ENCODE results near the gene P3H2.

Gene P3H2

GRCh38 chr3:189921770-189922169 is 198.9 kb downstream of the P3H2 start:
- TF ChIP-seq POLR2AphosphoS5 (IDR thresholded peaks at IDR 0.05; ENCODE audit: low read depth, low read length) (no peak), SIN3A (IDR thresholded peaks at IDR 0.05; ENCODE audit: borderline replicate concordance, insufficient read depth, low read length) (no peak), FOXP2 (optimal IDR thresholded peaks at IDR 0.05; ENCODE audit: borderline replicate concordance, extremely low read depth, extremely low read length, insufficient read depth) (no peak), TAF1 (IDR thresholded peaks at IDR 0.05; ENCODE audit: borderline replicate concordance, insufficient read depth, low read length) (no peak), REST (IDR thresholded peaks at IDR 0.05; ENCODE audit: insufficient read depth in 1 of 2, low read depth in 2 of 2, low read length in 2 of 2) (no peak)

GRCh38 chr3:189914799-189915198 is 205.9 kb downstream of the P3H2 start:
- TF ChIP-seq REST (IDR thresholded peaks at IDR 0.05; ENCODE audit: insufficient read depth in 1 of 2, low read depth in 2 of 2, low read length in 2 of 2) (no peak), POLR2AphosphoS5 (IDR thresholded peaks at IDR 0.05; ENCODE audit: low read depth, low read length) (no peak), SIN3A (IDR thresholded peaks at IDR 0.05; ENCODE audit: borderline replicate concordance, insufficient read depth, low read length) (no peak), FOXP2 (optimal IDR thresholded peaks at IDR 0.05; ENCODE audit: borderline replicate concordance, extremely low read depth, extremely low read length, insufficient read depth) (no peak), TAF1 (IDR thresholded peaks at IDR 0.05; ENCODE audit: borderline replicate concordance, insufficient read depth, low read length) (no peak)

- no peak for TF ChIP-seq SIN3A (IDR thresholded peaks at IDR 0.05; ENCODE audit: borderline replicate concordance, insufficient read depth, low read length)
- TF ChIP-seq FOXP2 (optimal IDR thresholded peaks at IDR 0.05; ENCODE audit: borderline replicate concordance, extremely low read depth, extremely low read length, insufficient read depth) = no peak
- no peak for TF ChIP-seq REST (IDR thresholded peaks at IDR 0.05; ENCODE audit: insufficient read depth in 1 of 2, low read depth in 2 of 2, low read length in 2 of 2)
Measured at GRCh38 chr3:189911001-189911400, 209.7 kb downstream of the P3H2 start.

- TF ChIP-seq POLR2AphosphoS5 (IDR thresholded peaks at IDR 0.05; ENCODE audit: low read depth, low read length) = no peak
- TF ChIP-seq FOXP2 (optimal IDR thresholded peaks at IDR 0.05; ENCODE audit: borderline replicate concordance, extremely low read depth, extremely low read length, insufficient read depth) = no peak
- no peak for TF ChIP-seq REST (IDR thresholded peaks at IDR 0.05; ENCODE audit: insufficient read depth in 1 of 2, low read depth in 2 of 2, low read length in 2 of 2)
- TF ChIP-seq SIN3A (IDR thresholded peaks at IDR 0.05; ENCODE audit: borderline replicate concordance, insufficient read depth, low read length) = no peak
- TF ChIP-seq TAF1 (IDR thresholded peaks at IDR 0.05; ENCODE audit: borderline replicate concordance, insufficient read depth, low read length) = no peak
Measured at GRCh38 chr3:189909573-189909972, 211.1 kb downstream of the P3H2 start.

- no peak for TF ChIP-seq POLR2AphosphoS5 (IDR thresholded peaks at IDR 0.05; ENCODE audit: low read depth, low read length)
- no peak for TF ChIP-seq FOXP2 (optimal IDR thresholded peaks at IDR 0.05; ENCODE audit: borderline replicate concordance, extremely low read depth, extremely low read length, insufficient read depth)
- TF ChIP-seq REST (IDR thresholded peaks at IDR 0.05; ENCODE audit: insufficient read depth in 1 of 2, low read depth in 2 of 2, low read length in 2 of 2) = no peak
- no peak for TF ChIP-seq SIN3A (IDR thresholded peaks at IDR 0.05; ENCODE audit: borderline replicate concordance, insufficient read depth, low read length)
- TF ChIP-seq TAF1 (IDR thresholded peaks at IDR 0.05; ENCODE audit: borderline replicate concordance, insufficient read depth, low read length) = no peak
Measured at GRCh38 chr3:189909139-189909538, 211.6 kb downstream of the P3H2 start.

Measured in PFSK-1 (cell line).